GM12878 (cell line): Measurements from ENCODE around the gene CHFR. TPM values are rescaled to one million over a fixed set of nuclear protein-coding genes. Genes with fewer than 3 reads are reported as not detected.

Source experiments
- ATAC-seq: fragments of 200-7000 bp; cut with Tn5 transposase; 3 replicates; pipeline ENCODE4 v1.9.1; 2020; ENCODE audit warnings: mild to moderate bottlenecking, moderate library complexity
- BruUV-seq: library from RNA; stranded (reverse); fragments of 400-500 nt; replicated peaks from 2 replicates; lab custom pipeline; 2021; lab: Mats Ljungman, UMichigan
- CTCF ChIA-PET: fragments of 300-600 bp; sonication (Branson Sonifier 250); formaldehyde crosslinking; extraction: SDS; loops from one replicate; lab custom pipeline; 2021; ENCODE audit warnings: inconsistent platforms; lab: Yijun Ruan, JAX
- POLR2A ChIA-PET: fragments of 350-600 bp; formaldehyde crosslinking; extraction: SDS; loops from one replicate; lab custom pipeline; 2021; ENCODE audit warnings: inconsistent platforms; lab: Charles Lee
- RAD21 ChIA-PET: fragments of 300-600 bp; sonication (Branson Sonifier 250); formaldehyde crosslinking; loops from one replicate; lab custom pipeline; 2023; ENCODE audit warnings: antibody characterized with exemption; ENCODE audit not compliant: unreplicated experiment; lab: Charles Lee
- SMC1A ChIA-PET: fragments of 300-600 bp; sonication (Branson Sonifier 250); formaldehyde crosslinking; loops from one replicate; lab custom pipeline; 2023; ENCODE audit not compliant: unreplicated experiment, uncharacterized antibody; lab: Charles Lee
- DNase-seq: peaks from one replicate; pipeline ENCODE4 v3.0.0-alpha.2; 2011; ENCODE audit warnings: low read depth, low spot score
- FAIRE-seq: peaks from 3 replicates; lab custom pipeline; 2011; peaks lifted over from hg19 to GRCh38; lab: Jason Lieb, UNC
- H2AFZ ChIP-seq: 2 replicates; pipeline ENCODE4 v1.6.0; 2011; ENCODE audit warnings: low read depth, low read length, control low read depth; ENCODE audit not compliant: control insufficient read depth
- H3K27ac ChIP-seq: 2 replicates; pipeline ENCODE4 v1.5.1; 2011; ENCODE audit warnings: control low read depth; ENCODE audit not compliant: control insufficient read depth, insufficient read depth
- H3K27me3 ChIP-seq, 2 experiments: replicated peaks in 1 of 2; 2 replicates each; pipeline versions ENCODE4 v1.6.0 to v1.6.1; 2011; ENCODE audit warnings: low read length in 1 of 2; ENCODE audit not compliant: control insufficient read depth in 2 of 2, insufficient read depth in 2 of 2
- H3K36me3 ChIP-seq, 2 experiments: 2 replicates each; pipeline ENCODE4 v1.5.1; 2011; ENCODE audit warnings: low read length in 1 of 2; ENCODE audit not compliant: control insufficient read depth in 2 of 2, insufficient read depth in 2 of 2
- H3K4me1 ChIP-seq: 2 replicates; pipeline ENCODE4 v1.6.1; 2011; ENCODE audit warnings: mild to moderate bottlenecking, low read length, moderate library complexity, mixed read lengths; ENCODE audit not compliant: control insufficient read depth, insufficient read depth
- H3K4me2 ChIP-seq: 2 replicates; pipeline ENCODE4 v1.6.0; 2011; ENCODE audit warnings: control low read depth; ENCODE audit not compliant: control insufficient read depth, insufficient read depth
- H3K4me3 ChIP-seq: fragments of 200-600 bp; sonication (generic); 2 replicates; pipeline ENCODE4 v1.5.1; 2016
- H3K79me2 ChIP-seq: 2 replicates; pipeline ENCODE4 v1.6.0; 2011; ENCODE audit warnings: low read length; ENCODE audit not compliant: control insufficient read depth, insufficient read depth
- H3K9ac ChIP-seq: 2 replicates; pipeline ENCODE4 v1.8.0; 2011; ENCODE audit warnings: low read length, control low read depth, mixed read lengths; ENCODE audit not compliant: control insufficient read depth, insufficient read depth
- H3K9me3 ChIP-seq: replicated peaks from 3 replicates; pipeline ENCODE4 v1.5.1; 2011; ENCODE audit warnings: mild to moderate bottlenecking, low read length; ENCODE audit not compliant: control insufficient read depth, insufficient read depth
- H4K20me1 ChIP-seq: 2 replicates; pipeline ENCODE4 v1.6.0; 2011; ENCODE audit not compliant: control insufficient read depth, insufficient read depth
- ASH2L ChIP-seq: fragments of 300-600, 200-600 bp; sonication (generic); IDR thresholded peaks from 2 replicates; pipeline ENCODE4 v1.6.1; 2017; ENCODE audit warnings: low read depth, mild to moderate bottlenecking, borderline replicate concordance
- BCL11A ChIP-seq: IDR thresholded peaks from 2 replicates; pipeline ENCODE4 v1.6.1; 2011; ENCODE audit warnings: low read depth, low read length
- CREB1 ChIP-seq: IDR thresholded peaks from 2 replicates; pipeline ENCODE4 v1.6.1; 2012; ENCODE audit warnings: low read depth, mild to moderate bottlenecking, inconsistent platforms
- ESRRA ChIP-seq: IDR thresholded peaks from 2 replicates; pipeline ENCODE4 v1.6.1; 2012; ENCODE audit warnings: mild to moderate bottlenecking, low read length, improper control_type of control experiment
- FOXK2 ChIP-seq: fragments of 450-650 bp; IDR thresholded peaks from 2 replicates; pipeline ENCODE4 v1.6.1; 2017; ENCODE audit warnings: mild to moderate bottlenecking, moderate library complexity
- HDGF ChIP-seq: fragments of 450-650 bp; IDR thresholded peaks from 2 replicates; pipeline ENCODE4 v1.6.1; 2016; ENCODE audit warnings: antibody characterized with exemption
- KAT2A ChIP-seq: conservative IDR thresholded peaks from 2 replicates; pipeline ENCODE4 v1.6.1; 2011; ENCODE audit warnings: low read depth, low read length; ENCODE audit not compliant: control insufficient read depth
- NFYA ChIP-seq: IDR thresholded peaks from 2 replicates; pipeline ENCODE4 v1.6.1; 2011; ENCODE audit warnings: low read depth, mild to moderate bottlenecking, low read length, improper control_type of control experiment, borderline replicate concordance
- NR2F1 ChIP-seq: fragments of 450-650 bp; conservative IDR thresholded peaks from 2 replicates; pipeline ENCODE4 v1.6.1; 2017; ENCODE audit warnings: mild to moderate bottlenecking
- NRF1 ChIP-seq: conservative IDR thresholded peaks from 2 replicates; pipeline ENCODE4 v1.6.1; 2011; ENCODE audit warnings: mild to moderate bottlenecking, low read depth, low read length, improper control_type of control experiment
- PBX3 ChIP-seq: IDR thresholded peaks from 2 replicates; pipeline ENCODE4 v1.6.1; 2011; ENCODE audit warnings: mild to moderate bottlenecking, low read depth, low read length, moderate library complexity; ENCODE audit not compliant: insufficient replicate concordance
- POLR2A ChIP-seq: IDR thresholded peaks from 2 replicates; pipeline ENCODE4 v1.6.1; 2011; ENCODE audit warnings: low read depth, mild to moderate bottlenecking, low read length
- SIX5 ChIP-seq: IDR thresholded peaks from 2 replicates; pipeline ENCODE4 v1.6.1; 2011; ENCODE audit warnings: mild to moderate bottlenecking, low read depth, low read length, moderate library complexity; ENCODE audit not compliant: severe bottlenecking
- SREBF1 ChIP-seq: IDR thresholded peaks from 2 replicates; pipeline ENCODE4 v1.6.1; 2012; ENCODE audit warnings: mild to moderate bottlenecking, low read length
- SUZ12 ChIP-seq: fragments of 200-600 bp; sonication (generic); IDR thresholded peaks from one replicate; pipeline ENCODE4 v1.6.1; 2018; ENCODE audit warnings: antibody characterized with exemption, mild to moderate bottlenecking; ENCODE audit not compliant: unreplicated experiment
- TAF1 ChIP-seq: IDR thresholded peaks from 2 replicates; pipeline ENCODE4 v1.6.1; 2011; ENCODE audit warnings: mild to moderate bottlenecking, low read depth, low read length, borderline replicate concordance
- ZBED1 ChIP-seq: IDR thresholded peaks from 2 replicates; pipeline ENCODE4 v1.6.1; 2016; ENCODE audit warnings: borderline replicate concordance
- WGBS: methylation state at CpG from one replicate; pipeline ENCODE4 v1.1.6; 2016; ENCODE audit warnings: low lambda C conversion rate; ENCODE audit not compliant: insufficient replicate concordance, insufficient coverage; ENCODE audit errors: missing lambda C conversion rate; 5-methylcytosine and 5-hydroxymethylcytosine counted together
- in situ Hi-C: fragments of 300-500 bp; cut with MboI; formaldehyde crosslinking; loops from 9 replicates; pipeline ENCODE4 v1.14.3; 2018; ENCODE audit warnings: mixed read lengths
- intact Hi-C: fragments of 100-400 bp; cut with micrococcal nuclease; formaldehyde crosslinking; loops from one replicate; pipeline ENCODE4 v1.14.2; 2022; ENCODE audit not compliant: unreplicated experiment
- polyA plus RNA-seq, 11 experiments: library from polyadenylated mRNA; depleted of rRNA in 4 of 11; unstranded in 6 of 11; stranded (reverse) in 5 of 11; fragments of >200 nt; fragmentation: Nextera tagmentation in 4 of 11; fragmentation: Illumina TruSeq in 1 of 11; extraction: Ambion mirVana in 4 of 11; extraction: Trizol in 1 of 11; gene quantifications; 1 replicate in 1 of 11; 2 replicates in 10 of 11; pipeline versions ENCODE4 v1.2.1 to v1.2.3, GENCODE V29; 2011 to 2016; ENCODE audit warnings: inconsistent platforms in 2 of 11, missing spikeins in 2 of 11, low read depth in 1 of 11
- total RNA-seq, 4 experiments: library from RNA; depleted of rRNA in 3 of 4; stranded (reverse); fragments of >200 nt in 3 of 4; fragmentation: Illumina TruSeq in 1 of 4; extraction: Trizol in 1 of 4; gene quantifications; 2 replicates each; pipeline versions ENCODE4 v1.2.1 to v1.2.3, GENCODE V29; 2013 to 2021
- TF ChIP-seq, protein P1 (sequence below): IDR thresholded peaks from 2 replicates; pipeline ENCODE4 v1.6.1; 2012; ENCODE audit warnings: low read depth, low read length, improper control_type of control experiment

The CHFR gene
- total and polyA plus RNA-seq, 10 of the 15 experiments (the other 5 are each of a cell fraction or from before 2014, with no cell fraction given): 1.1 to 49.4 (median 34.4) TPM

DNA sequence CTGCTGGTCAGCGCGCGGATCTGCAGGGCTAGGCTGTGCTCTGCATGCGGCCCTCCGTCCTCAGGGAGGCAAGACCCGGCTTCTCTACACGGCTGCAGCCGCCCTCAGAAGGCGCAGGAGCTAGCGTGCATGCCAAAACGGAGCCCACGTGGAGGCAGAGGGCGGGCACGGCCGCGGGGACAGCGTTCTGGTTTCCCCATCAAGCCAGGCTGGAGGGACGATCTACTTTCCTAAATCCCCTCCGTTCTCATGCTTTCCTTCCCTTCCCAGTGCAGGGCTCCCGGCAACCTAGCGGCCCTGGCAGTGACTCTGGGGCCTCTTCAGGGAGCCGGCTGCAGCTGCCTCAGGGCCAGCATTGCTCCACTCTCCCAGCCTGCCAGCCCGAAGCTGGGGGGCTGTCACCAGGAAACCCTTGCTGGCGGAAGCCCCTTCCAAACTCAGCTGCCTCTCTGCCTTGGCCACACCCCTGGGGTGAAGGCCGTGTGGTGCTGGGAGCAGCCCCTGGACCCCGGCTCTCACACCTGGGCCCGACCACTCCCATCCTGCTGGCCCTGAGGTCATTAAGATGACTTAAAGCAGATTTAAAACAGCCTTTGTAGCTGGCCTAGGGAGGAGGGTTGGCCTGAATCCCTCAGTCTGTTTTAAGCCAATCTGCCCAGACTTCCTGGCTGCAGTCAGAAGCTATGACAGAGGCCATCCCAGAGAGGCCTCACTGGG is 49.6 kb downstream of the CHFR start:
- H3K4me2 ChIP-seq: no peak overlapping the region
- intact Hi-C loops: no loop called here
- no peaks in the 10 kb centered on the region for H3K27me3 ChIP-seq
- no peak overlapping the region for H3K27ac ChIP-seq
- no peaks in the 10 kb centered on the region for H3K9me3 ChIP-seq
- ATAC-seq (no peak), FAIRE-seq (no peak), DNase-seq (no peak)
- H3K36me3 ChIP-seq: peaks cover 6 to 8% of the 10 kb centered on the region in 2 experiments; a peak in 3 of 4 replicates
- no peaks in the 10 kb centered on the region for H3K4me1 ChIP-seq
- no peak for TF ChIP-seq SREBF1
- TF ChIP-seq POLR2A: 0 out of 2 replicates have a peak, but pooled peaks have one; percentile 35
- no peak for TF ChIP-seq ESRRA
- no peak for TF ChIP-seq CREB1
- in situ Hi-C loops: no loop called here
- no peaks in the 10 kb centered on the region for H3K79me2 ChIP-seq
- ChIA-PET CTCF (interaction anchor here (0.7 kb wide), 1 partner anchor 19 kb away, joined by 3 read pairs; no protein-coding TSS in a partner anchor), RAD21 (no interaction called here), POLR2A (no interaction called here), SMC1A (no interaction called here)
- WGBS: 98% methylated on average over 27 of the region's 27 CpGs
- no peak overlapping the region for H3K9ac ChIP-seq
- no peaks in the 10 kb centered on the region for H4K20me1 ChIP-seq
- H3K4me3 ChIP-seq: no peak overlapping the region
- BruUV-seq: no TSS peak
- H2AFZ ChIP-seq: no peak overlapping the region

DNA sequence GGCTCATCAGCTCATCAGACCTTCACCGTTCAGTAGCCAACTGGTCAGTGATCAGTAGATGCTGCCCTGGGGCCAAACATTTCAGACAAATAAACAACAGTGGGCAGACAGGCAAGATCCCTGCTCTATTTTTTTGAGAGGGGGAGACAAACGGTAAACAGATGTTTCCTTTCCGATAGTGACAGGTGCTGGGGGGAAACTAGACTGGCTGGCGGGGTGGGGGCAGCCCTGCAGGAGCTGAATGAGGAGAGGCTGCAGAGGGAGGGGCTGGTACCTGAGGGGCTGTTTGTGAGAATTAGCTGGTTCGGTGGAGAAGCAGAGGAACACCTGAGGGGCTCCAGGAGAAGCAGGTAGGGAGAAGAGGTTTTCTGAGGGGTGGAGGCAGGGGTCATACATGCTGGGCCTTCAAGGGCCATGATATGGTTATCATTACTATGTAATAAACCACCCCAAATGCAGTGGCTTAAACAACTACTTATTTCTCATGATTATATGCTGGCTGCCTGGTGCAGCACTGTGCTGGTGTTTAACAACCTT is 50.5 kb downstream of the CHFR start:
- POLR2A ChIA-PET: interaction anchor here (0.5 kb wide), 1 partner anchor 341 kb away, joined by 7 read pairs; no protein-coding TSS in a partner anchor
- Histone ChIP-seq H3K9me3 (no peaks in the 10 kb centered on the region), H4K20me1 (no peaks in the 10 kb centered on the region), H3K9ac (no peak overlapping the region), H3K4me2 (no peak overlapping the region), H2AFZ (no peak overlapping the region), H3K27me3 (no peaks in the 10 kb centered on the region), H3K79me2 (no peaks in the 10 kb centered on the region), H3K27ac (no peak overlapping the region), H3K36me3 (peaks cover 6 to 8% of the 10 kb centered on the region in 2 experiments; a peak in 3 of 4 replicates), H3K4me1 (no peaks in the 10 kb centered on the region), H3K4me3 (no peak overlapping the region)
- intact Hi-C loops (no loop called here), in situ Hi-C loops (no loop called here)
- no peak for ATAC-seq
- SMC1A ChIA-PET: no interaction called here
- DNase-seq: no peak
- BruUV-seq: no TSS peak
- RAD21 ChIA-PET: no interaction called here
- CTCF ChIA-PET: interaction anchor here (0.6 kb wide), 2 partner anchors 65 to 94 kb away, joined by 3 to 4 read pairs; no protein-coding TSS in a partner anchor
- 51% methylated on average over 5 of the region's 5 CpGs for WGBS
- FAIRE-seq: no peak
- TF ChIP-seq ASH2L (no peak), NR2F1 (no peak), KAT2A (no peak), SIX5 (no peak), SUZ12 (no peak), BCL11A (no peak), NRF1 (no peak), FOXK2 (no peak), TAF1 (no peak), HDGF (no peak), PBX3 (no peak), NFYA (no peak), ZBED1 (no peak)
- TF ChIP-seq, protein P1, sequence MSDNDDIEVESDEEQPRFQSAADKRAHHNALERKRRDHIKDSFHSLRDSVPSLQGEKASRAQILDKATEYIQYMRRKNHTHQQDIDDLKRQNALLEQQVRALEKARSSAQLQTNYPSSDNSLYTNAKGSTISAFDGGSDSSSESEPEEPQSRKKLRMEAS: no peak
